HepG2 (cell line): ENCODE data around the gene AFAP1. TPM values are rescaled to one million over a fixed set of nuclear protein-coding genes. Genes with fewer than 3 reads are reported as not detected.
"Not testable (repeated sequence)": the region's sequence is repeated elsewhere in the genome, so short reads cannot be mapped to it uniquely, and the experiment has no call there.

ENCODE experiments used
- ATAC-seq: fragments of 200-7000 bp; cut with Tn5 transposase; 3 replicates; pipeline ENCODE4 v1.9.1; 2020; ENCODE audit warnings: mild to moderate bottlenecking, moderate library complexity
- BruUV-seq: library from RNA; stranded (reverse); fragments of 400-500 nt; replicated peaks from 2 replicates; lab custom pipeline; 2021; lab: Mats Ljungman, UMichigan
- CTCF ChIA-PET: fragments of 300-600 bp; formaldehyde crosslinking; extraction: SDS; loops from one replicate; lab custom pipeline; 2021; ENCODE audit warnings: low total read pairs, inconsistent platforms, low intra/inter-chr PET ratio; lab: Yijun Ruan, JAX
- POLR2A ChIA-PET: fragments of 350-600 bp; sonication (Branson Sonifier 250); formaldehyde crosslinking; loops from one replicate; lab custom pipeline; 2020; ENCODE audit warnings: antibody characterized with exemption, inconsistent platforms; lab: Yijun Ruan, JAX
- DNase-seq: peaks from one replicate; pipeline ENCODE4 v3.0.0-alpha.2; 2015; ENCODE audit warnings: low spot score
- FAIRE-seq: peaks from 3 replicates; lab custom pipeline; 2011; peaks lifted over from hg19 to GRCh38; lab: Jason Lieb, UNC
- H2AFZ ChIP-seq: one replicate; pipeline ENCODE4 v1.6.1; 2011; ENCODE audit warnings: low read length, inconsistent platforms
- H3K27ac ChIP-seq: fragments of 300-600 bp; 3 replicates; pipeline ENCODE4 v1.8.0; 2011; ENCODE audit warnings: mixed run types, mild to moderate bottlenecking, mixed read lengths, low read length, inconsistent platforms; ENCODE audit not compliant: insufficient read depth; ENCODE audit errors: extremely low read length
- H3K27me3 ChIP-seq, 2 experiments: fragments of 200-600 bp in 1 of 2; 2 replicates in 1 of 2; 3 replicates in 1 of 2; pipeline versions ENCODE4 v1.6.0 to v1.8.0; 2011; ENCODE audit warnings: low read length in 2 of 2, mild to moderate bottlenecking in 2 of 2, moderate library complexity in 2 of 2, inconsistent platforms in 1 of 2; ENCODE audit not compliant: insufficient read depth in 2 of 2, control insufficient read depth in 1 of 2
- H3K36me3 ChIP-seq, 2 experiments: fragments of 200-600 bp in 1 of 2; replicated peaks in 1 of 2; 2 replicates in 1 of 2; 3 replicates in 1 of 2; pipeline versions ENCODE4 v1.5.1 to v1.8.0; 2011; ENCODE audit warnings: low read length in 2 of 2, inconsistent platforms in 1 of 2; ENCODE audit not compliant: insufficient read depth in 2 of 2, control insufficient read depth in 1 of 2
- H3K4me1 ChIP-seq: 2 replicates; pipeline ENCODE4 v1.5.1; 2012; ENCODE audit warnings: low read length, inconsistent platforms; ENCODE audit not compliant: insufficient read depth
- H3K4me2 ChIP-seq: 2 replicates; pipeline ENCODE4 v1.6.0; 2011; ENCODE audit warnings: low read depth, low read length, inconsistent platforms
- H3K4me3 ChIP-seq, 3 experiments: fragments of 200-600 bp in 1 of 3; sonication (generic), shearing (Covaris generic) in 1 of 3; replicated peaks in 1 of 3; 2 replicates each; pipeline ENCODE4 v1.5.1; 2011 to 2016; ENCODE audit warnings: low read length in 3 of 3, inconsistent platforms in 2 of 3, low read depth in 2 of 3, mild to moderate bottlenecking in 2 of 3, control low read depth in 1 of 3, mixed read lengths in 1 of 3; ENCODE audit not compliant: insufficient read depth in 1 of 3
- H3K79me2 ChIP-seq: one replicate; pipeline ENCODE4 v1.6.1; 2011; ENCODE audit warnings: low read length, inconsistent platforms; ENCODE audit not compliant: insufficient read depth
- H3K9ac ChIP-seq: 2 replicates; pipeline ENCODE4 v1.6.0; 2011; ENCODE audit warnings: mild to moderate bottlenecking, low read depth, low read length, inconsistent platforms; ENCODE audit not compliant: insufficient read depth
- H3K9me3 ChIP-seq: 2 replicates; pipeline ENCODE4 v1.5.1; 2012; ENCODE audit warnings: mild to moderate bottlenecking, low read length
- H4K20me1 ChIP-seq: 2 replicates; pipeline ENCODE4 v1.6.0; 2011; ENCODE audit warnings: inconsistent platforms, mild to moderate bottlenecking, low read length, moderate library complexity; ENCODE audit not compliant: insufficient read depth
- RERE ChIP-seq: IDR thresholded peaks from 2 replicates; pipeline ENCODE4 v1.6.1; 2016; ENCODE audit warnings: low read depth, missing genetic modification reagents, missing compliant biosample characterization
- whole genome bisulfite sequencing: methylation state at CpG from one replicate; pipeline ENCODE4 v1.1.6; 2017; ENCODE audit warnings: low lambda C conversion rate; 5-methylcytosine and 5-hydroxymethylcytosine counted together
- in situ Hi-C: cut with HindIII; loops from 2 replicates; pipeline ENCODE4 v1.10.0; 2017; ENCODE audit warnings: low pct_unique_long_range_greater_than_20kb; ENCODE audit not compliant: extremely low pct_ligation_motif_present
- intact Hi-C: fragments of 100-400 bp; cut with micrococcal nuclease; formaldehyde crosslinking; loops from one replicate; pipeline ENCODE4 v1.10.0; 2022; ENCODE audit not compliant: unreplicated experiment
- polyA plus RNA-seq, 8 experiments: library from polyadenylated mRNA; depleted of rRNA in 3 of 8; stranded (reverse) in 7 of 8; unstranded in 1 of 8; fragments of >200 nt; fragmentation: Illumina TruSeq in 4 of 8; extraction: Trizol in 4 of 8; gene quantifications; 2 replicates each; pipeline versions ENCODE4 v1.2.1 to v1.2.3, GENCODE V29; 2011 to 2016; ENCODE audit warnings: low read depth in 4 of 8, missing spikeins in 1 of 8, mixed read lengths in 1 of 8; ENCODE audit not compliant: insufficient read depth in 1 of 8
- total RNA-seq, 5 experiments: library from RNA; depleted of rRNA; stranded (reverse); fragments of >200 nt; fragmentation: Illumina TruSeq; extraction: Trizol; gene quantifications; 2 replicates each; pipeline ENCODE4 v1.2.3, GENCODE V29; 2016; ENCODE audit warnings: low read depth in 1 of 5

Gene AFAP1
- total and polyA plus RNA-seq, 2 of the 13 experiments (the other 11 are each of a cell fraction or from before 2014, with no cell fraction given), result 2.5 TPM

- TF ChIP-seq RERE (CRISPR knock-in tag), result no peak
Measured at GRCh38 chr4:7918981-7919380, 20.7 kb downstream of the AFAP1 start (continued).

GRCh38 chr4:7918187-7918586 is 21.5 kb downstream of the AFAP1 start:
- POLR2A ChIA-PET, result not testable (repeated sequence)

More at GRCh38 chr4:7918187-7918586, 21.5 kb downstream of the AFAP1 start:
- H4K20me1 ChIP-seq, H3K9ac ChIP-seq, BruUV-seq, in situ Hi-C loops, H3K4me1 ChIP-seq, FAIRE-seq, H3K27me3 ChIP-seq, intact Hi-C loops, H3K4me2 ChIP-seq, H2AFZ ChIP-seq, CTCF ChIA-PET, DNase-seq, H3K36me3 ChIP-seq, H3K27ac ChIP-seq, H3K4me3 ChIP-seq, H3K79me2 ChIP-seq, ATAC-seq, H3K9me3 ChIP-seq: not testable (repeated sequence)
- 100% methylated on average over 2 of the region's 18 CpGs for WGBS
